ENCODE results near the gene USP24.

DNA sequence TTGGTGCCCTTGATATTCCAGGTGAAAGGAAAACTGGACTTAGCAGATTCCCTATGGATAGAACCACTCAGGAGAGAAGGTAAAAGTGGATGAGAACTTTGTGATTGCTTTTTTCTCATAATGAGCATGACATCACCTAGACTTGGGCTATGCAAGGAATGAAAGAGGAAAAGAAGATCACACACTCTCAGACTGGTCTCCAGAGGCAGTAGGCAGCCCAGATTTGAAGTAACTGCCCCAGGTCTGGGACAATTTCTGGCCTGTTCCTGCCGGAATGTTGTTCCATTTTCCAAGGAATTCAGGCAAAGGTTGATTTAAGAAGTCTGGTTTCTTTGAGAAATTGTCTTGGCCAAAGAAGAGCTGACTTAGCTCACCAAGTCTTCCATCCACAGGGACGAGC lies 31.7 kb upstream of the USP24 start:
- TF ChIP-seq POLR2A (IDR thresholded peaks at IDR 0.05; ENCODE audit: low read depth, low read length), result no peak
- TF ChIP-seq POLR2AphosphoS5 (IDR thresholded peaks at IDR 0.05; ENCODE audit: low read depth, low read length), result no peak
